Measurements from ENCODE around the gene ZNF32.
A peak's percentile ranks its signal among the peaks of the same experiment; 100 is the strongest.
"Not testable (repeated sequence)": the region's sequence is repeated elsewhere in the genome, so short reads cannot be mapped to it uniquely, and the experiment has no call there.

The ZNF32 gene

GRCh38 chr10:43680035-43680434 is 31.4 kb upstream of the ZNF32 start:
- no peak for DNase-seq (ENCODE audit: low read depth in 2 of 2)

GRCh38 chr10:43679509-43679908 is 30.8 kb upstream of the ZNF32 start:
- DNase-seq (ENCODE audit: low read depth in 2 of 2) = no peak

GRCh38 chr10:43678654-43679053 is 30.0 kb upstream of the ZNF32 start:
- DNase-seq (ENCODE audit: low read depth in 2 of 2) = no peak

- DNase-seq (ENCODE audit: low read depth in 2 of 2) = no peak
These were observed 28.2 kb upstream of the ZNF32 start for GRCh38 chr10:43676901-43677300.

GRCh38 chr10:43676331-43676730 is 27.6 kb upstream of the ZNF32 start:
- DNase-seq (ENCODE audit: low read depth in 2 of 2) = no peak

GRCh38 chr10:43674553-43675210 is 26.0 kb upstream of the ZNF32 start:
- no peak for DNase-seq (ENCODE audit: low read depth in 2 of 2)

GRCh38 chr10:43673471-43673870 is 24.8 kb upstream of the ZNF32 start:
- DNase-seq (ENCODE audit: low read depth in 2 of 2) = no peak

- DNase-seq (ENCODE audit: low read depth in 2 of 2) = peak in 1 of 2 donors; percentile 16
These were observed 23.2 kb upstream of the ZNF32 start for GRCh38 chr10:43671659-43672531.

GRCh38 chr10:43669386-43669785 is 20.7 kb upstream of the ZNF32 start:
- no peak for DNase-seq (ENCODE audit: low read depth in 2 of 2)

- no peak for DNase-seq (ENCODE audit: low read depth in 2 of 2)
These were observed 19.2 kb upstream of the ZNF32 start for GRCh38 chr10:43667761-43668386.

- no peak for DNase-seq (ENCODE audit: low read depth in 2 of 2)
These were observed 18.6 kb upstream of the ZNF32 start for GRCh38 chr10:43667317-43667731.

GRCh38 chr10:43666552-43666951 is 17.9 kb upstream of the ZNF32 start:
- no peak for DNase-seq (ENCODE audit: low read depth in 2 of 2)

- DNase-seq (ENCODE audit: low read depth in 2 of 2) = no peak
These were observed 16.4 kb upstream of the ZNF32 start for GRCh38 chr10:43665054-43665453.

GRCh38 chr10:43658227-43658626 is 9.5 kb upstream of the ZNF32 start:
- DNase-seq (ENCODE audit: low read depth in 2 of 2) = no peak

- no peak for DNase-seq (ENCODE audit: low read depth in 2 of 2)
These were observed 6.6 kb upstream of the ZNF32 start for GRCh38 chr10:43655311-43655710.

- DNase-seq (ENCODE audit: low read depth in 2 of 2) = no peak
These were observed 5.1 kb upstream of the ZNF32 start for GRCh38 chr10:43653746-43654145.

- no peak for DNase-seq (ENCODE audit: low read depth in 2 of 2)
These were observed 473 bp upstream of the ZNF32 start for GRCh38 chr10:43649185-43649523.

- DNase-seq (ENCODE audit: low read depth in 2 of 2) = no peak
These were observed 635 bp downstream of the ZNF32 start for GRCh38 chr10:43648095-43648397.

- DNase-seq (ENCODE audit: low read depth in 2 of 2) = no peak
These were observed 1.1 kb downstream of the ZNF32 start for GRCh38 chr10:43647576-43647975.

- no peak for DNase-seq (ENCODE audit: low read depth in 2 of 2)
These were observed 2.8 kb downstream of the ZNF32 start for GRCh38 chr10:43645866-43646265.

- no peak for DNase-seq (ENCODE audit: low read depth in 2 of 2)
These were observed 4.4 kb downstream of the ZNF32 start for GRCh38 chr10:43644252-43644651.

- no peak for DNase-seq (ENCODE audit: low read depth in 2 of 2)
These were observed 8.1 kb downstream of the ZNF32 start for GRCh38 chr10:43640603-43641002.

GRCh38 chr10:43635816-43636215 is 12.9 kb downstream of the ZNF32 start:
- DNase-seq (ENCODE audit: low read depth in 2 of 2) = not testable (repeated sequence)
